ENCODE results near the gene ARL8B.
A peak's percentile ranks its signal among the peaks of the same experiment; 100 is the strongest.

The ARL8B gene

GRCh38 chr3:5122741-5123706 lies 932 bp downstream of the ARL8B start:
- H2AFZ ChIP-seq (ENCODE audit: low read depth, low read length) = peak overlapping the region; percentile 47
- peaks cover 17% of the 10 kb centered on the region for H3K4me1 ChIP-seq (ENCODE audit: insufficient read depth, low read length)
- no peaks in the 10 kb centered on the region for H3K9me3 ChIP-seq (ENCODE audit: low read length)
- H3K36me3 ChIP-seq (ENCODE audit: insufficient read depth, low read length) = peaks cover 3% of the 10 kb centered on the region
- H3K27me3 ChIP-seq (ENCODE audit: insufficient read depth, low read length) = no peaks in the 10 kb centered on the region
- H3K4me3 ChIP-seq (ENCODE audit: low read length) = peak overlapping the region; percentile 91

GRCh38 chr3:5123937-5124336 lies 1.8 kb downstream of the ARL8B start:
- peaks cover 3% of the 10 kb centered on the region for H3K36me3 ChIP-seq (ENCODE audit: insufficient read depth, low read length)
- no peaks in the 10 kb centered on the region for H3K27me3 ChIP-seq (ENCODE audit: insufficient read depth, low read length)
- peaks cover 17% of the 10 kb centered on the region for H3K4me1 ChIP-seq (ENCODE audit: insufficient read depth, low read length)
- H2AFZ ChIP-seq (ENCODE audit: low read depth, low read length) = no peak overlapping the region
- peak overlapping the region; percentile 91 for H3K4me3 ChIP-seq (ENCODE audit: low read length)
- H3K9me3 ChIP-seq (ENCODE audit: low read length) = no peaks in the 10 kb centered on the region

GRCh38 chr3:5126586-5126985 lies 4.5 kb downstream of the ARL8B start:
- Histone ChIP-seq H3K36me3 (ENCODE audit: insufficient read depth, low read length) (peaks cover 3% of the 10 kb centered on the region), H3K4me1 (ENCODE audit: insufficient read depth, low read length) (peaks cover 17% of the 10 kb centered on the region), H2AFZ (ENCODE audit: low read depth, low read length) (no peak overlapping the region), H3K27me3 (ENCODE audit: insufficient read depth, low read length) (no peaks in the 10 kb centered on the region), H3K9me3 (ENCODE audit: low read length) (peaks cover 4% of the 10 kb centered on the region), H3K4me3 (ENCODE audit: low read length) (no peak overlapping the region)

GRCh38 chr3:5128849-5129248 lies 6.8 kb downstream of the ARL8B start:
- Histone ChIP-seq H3K36me3 (ENCODE audit: insufficient read depth, low read length) (peaks cover 3% of the 10 kb centered on the region), H3K9me3 (ENCODE audit: low read length) (peaks cover 4% of the 10 kb centered on the region), H3K27me3 (ENCODE audit: insufficient read depth, low read length) (no peaks in the 10 kb centered on the region), H3K4me1 (ENCODE audit: insufficient read depth, low read length) (peaks cover 10% of the 10 kb centered on the region), H3K4me3 (ENCODE audit: low read length) (no peak overlapping the region), H2AFZ (ENCODE audit: low read depth, low read length) (no peak overlapping the region)

- H2AFZ ChIP-seq (ENCODE audit: low read depth, low read length) = no peak overlapping the region
- no peaks in the 10 kb centered on the region for H3K27me3 ChIP-seq (ENCODE audit: insufficient read depth, low read length)
- no peaks in the 10 kb centered on the region for H3K36me3 ChIP-seq (ENCODE audit: insufficient read depth, low read length)
- H3K9me3 ChIP-seq (ENCODE audit: low read length) = peaks cover 4% of the 10 kb centered on the region
- peaks cover 4% of the 10 kb centered on the region for H3K4me1 ChIP-seq (ENCODE audit: insufficient read depth, low read length)
- H3K4me3 ChIP-seq (ENCODE audit: low read length) = no peak overlapping the region
Measured at GRCh38 chr3:5133239-5134018, 11.3 kb downstream of the ARL8B start.

GRCh38 chr3:5134019-5134391 lies 11.9 kb downstream of the ARL8B start:
- H3K27me3 ChIP-seq (ENCODE audit: insufficient read depth, low read length) = no peaks in the 10 kb centered on the region
- H3K9me3 ChIP-seq (ENCODE audit: low read length) = peaks cover 4% of the 10 kb centered on the region
- peaks cover 4% of the 10 kb centered on the region for H3K4me1 ChIP-seq (ENCODE audit: insufficient read depth, low read length)
- no peak overlapping the region for H3K4me3 ChIP-seq (ENCODE audit: low read length)
- H2AFZ ChIP-seq (ENCODE audit: low read depth, low read length) = no peak overlapping the region
- H3K36me3 ChIP-seq (ENCODE audit: insufficient read depth, low read length) = no peaks in the 10 kb centered on the region

DNA sequence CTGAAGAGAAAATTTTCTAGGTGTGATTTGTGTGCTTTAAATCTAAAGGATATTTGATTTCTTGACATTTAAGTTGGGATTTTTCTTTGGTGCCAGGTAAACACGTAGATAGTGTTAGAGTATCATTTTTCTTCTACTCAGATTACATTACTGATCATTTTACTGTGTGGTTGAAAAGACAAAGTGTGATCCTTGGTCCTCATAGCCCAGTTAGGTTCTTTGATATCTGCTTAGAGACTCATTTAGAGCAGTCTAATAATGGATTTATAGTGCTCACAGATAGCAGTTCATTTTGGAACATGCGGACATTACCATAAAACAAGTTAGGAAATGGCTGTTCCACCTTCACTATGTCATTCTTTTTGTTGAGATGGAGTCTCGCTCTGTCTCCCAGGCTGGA lies 12.4 kb downstream of the ARL8B start:
- Histone ChIP-seq H3K36me3 (ENCODE audit: insufficient read depth, low read length) (no peaks in the 10 kb centered on the region), H3K4me1 (ENCODE audit: insufficient read depth, low read length) (peaks cover 4% of the 10 kb centered on the region), H3K9me3 (ENCODE audit: low read length) (peaks cover 3% of the 10 kb centered on the region), H3K4me3 (ENCODE audit: low read length) (no peak overlapping the region), H2AFZ (ENCODE audit: low read depth, low read length) (no peak overlapping the region), H3K27me3 (ENCODE audit: insufficient read depth, low read length) (no peaks in the 10 kb centered on the region)

DNA sequence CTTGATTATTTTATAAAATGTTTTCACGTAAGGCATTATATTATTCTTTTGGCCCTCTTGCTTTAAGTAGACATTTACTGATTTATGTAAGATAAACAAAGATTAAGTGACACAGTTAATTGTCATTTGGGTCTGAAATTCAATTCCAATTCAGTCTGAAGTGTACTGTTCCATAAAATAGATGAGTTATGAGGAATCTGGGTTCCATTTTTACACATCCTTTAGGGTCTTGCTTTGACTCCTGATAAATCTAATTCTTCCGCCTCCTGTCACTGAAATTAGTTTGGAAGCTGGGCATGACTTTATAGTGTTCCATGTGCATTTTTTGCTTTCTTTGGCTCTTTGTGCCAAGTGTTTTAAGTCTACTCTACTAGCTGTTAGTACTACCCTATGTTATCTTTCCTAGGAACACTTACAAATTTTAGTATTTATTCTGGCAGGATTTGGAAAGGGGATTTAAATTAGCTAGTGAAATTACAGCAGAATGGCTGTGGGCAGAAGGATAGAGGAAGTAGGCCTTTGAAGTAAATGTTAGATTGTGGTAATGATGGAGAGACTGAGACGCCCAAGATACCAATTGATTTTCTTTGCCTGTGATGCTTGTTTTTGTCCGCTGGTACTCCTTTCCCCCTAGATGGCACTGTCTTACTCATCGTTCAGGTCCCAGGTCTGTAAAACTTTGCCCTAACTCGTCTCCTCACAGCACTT lies 14.3 kb downstream of the ARL8B start:
- no peaks in the 10 kb centered on the region for H3K36me3 ChIP-seq (ENCODE audit: insufficient read depth, low read length)
- no peaks in the 10 kb centered on the region for H3K27me3 ChIP-seq (ENCODE audit: insufficient read depth, low read length)
- H2AFZ ChIP-seq (ENCODE audit: low read depth, low read length) = no peak overlapping the region

DNA sequence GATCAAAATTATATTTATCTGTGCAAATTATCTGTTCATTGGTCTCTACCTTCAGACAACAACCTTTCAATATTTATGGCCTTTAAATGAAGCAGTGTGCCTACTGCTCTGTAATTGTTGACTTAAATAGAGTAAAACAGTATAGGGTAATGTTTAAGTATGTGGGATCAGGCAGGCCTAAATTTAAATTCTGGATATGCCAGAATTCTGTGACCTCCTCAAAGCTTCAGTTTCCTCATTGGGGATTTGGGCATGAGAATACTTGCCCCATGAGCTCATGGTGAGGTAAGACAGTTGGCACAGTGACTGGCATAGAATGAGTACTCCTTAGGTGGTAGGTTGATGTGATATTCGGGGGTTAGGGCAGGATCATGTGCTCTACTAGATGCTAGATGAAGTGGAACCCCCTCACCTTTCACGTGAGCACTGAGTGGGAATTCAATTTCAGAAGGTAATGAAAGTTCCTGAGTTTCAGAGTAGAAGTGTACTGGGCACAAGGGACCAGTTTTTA lies 14.9 kb downstream of the ARL8B start:
- H3K9me3 ChIP-seq (ENCODE audit: low read length) = no peaks in the 10 kb centered on the region
- H3K36me3 ChIP-seq (ENCODE audit: insufficient read depth, low read length) = no peaks in the 10 kb centered on the region
- no peak overlapping the region for H2AFZ ChIP-seq (ENCODE audit: low read depth, low read length)
- no peak overlapping the region for H3K4me3 ChIP-seq (ENCODE audit: low read length)
- H3K4me1 ChIP-seq (ENCODE audit: insufficient read depth, low read length) = peaks cover 4% of the 10 kb centered on the region
- no peaks in the 10 kb centered on the region for H3K27me3 ChIP-seq (ENCODE audit: insufficient read depth, low read length)

More for the DNA sequence above, 14.3 kb downstream of the ARL8B start:
- H3K4me1 ChIP-seq (ENCODE audit: insufficient read depth, low read length) = peaks cover 4% of the 10 kb centered on the region
- H3K9me3 ChIP-seq (ENCODE audit: low read length) = no peaks in the 10 kb centered on the region
- H3K4me3 ChIP-seq (ENCODE audit: low read length) = no peak overlapping the region

GRCh38 chr3:5138214-5138981 lies 16.3 kb downstream of the ARL8B start:
- Histone ChIP-seq H3K9me3 (ENCODE audit: low read length) (no peaks in the 10 kb centered on the region), H3K4me3 (ENCODE audit: low read length) (no peak overlapping the region), H3K36me3 (ENCODE audit: insufficient read depth, low read length) (no peaks in the 10 kb centered on the region), H2AFZ (ENCODE audit: low read depth, low read length) (no peak overlapping the region), H3K27me3 (ENCODE audit: insufficient read depth, low read length) (no peaks in the 10 kb centered on the region), H3K4me1 (ENCODE audit: insufficient read depth, low read length) (no peaks in the 10 kb centered on the region)

DNA sequence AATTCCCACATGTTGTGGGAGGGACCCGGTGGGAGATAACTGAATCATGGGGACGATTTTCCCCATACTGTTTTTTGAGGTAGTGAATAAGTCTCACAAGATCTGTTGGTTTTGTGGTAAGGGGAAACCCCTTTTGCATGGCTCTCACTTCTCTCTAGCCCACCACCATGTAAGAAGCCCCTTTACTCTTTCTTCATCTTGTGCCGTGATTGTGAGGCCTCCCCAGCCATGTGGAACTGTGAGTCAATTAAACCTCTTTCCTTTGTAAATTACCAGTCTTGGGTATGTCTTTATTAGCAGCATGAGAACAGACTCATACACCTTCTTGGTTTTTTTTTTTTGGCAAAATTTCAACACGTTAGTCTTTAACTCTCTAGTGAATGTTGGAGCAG lies 18.1 kb downstream of the ARL8B start:
- H3K27me3 ChIP-seq (ENCODE audit: insufficient read depth, low read length) = no peaks in the 10 kb centered on the region
- no peaks in the 10 kb centered on the region for H3K4me1 ChIP-seq (ENCODE audit: insufficient read depth, low read length)
- H3K4me3 ChIP-seq (ENCODE audit: low read length) = no peak overlapping the region
- H3K9me3 ChIP-seq (ENCODE audit: low read length) = no peaks in the 10 kb centered on the region
- no peaks in the 10 kb centered on the region for H3K36me3 ChIP-seq (ENCODE audit: insufficient read depth, low read length)
- H2AFZ ChIP-seq (ENCODE audit: low read depth, low read length) = no peak overlapping the region

DNA sequence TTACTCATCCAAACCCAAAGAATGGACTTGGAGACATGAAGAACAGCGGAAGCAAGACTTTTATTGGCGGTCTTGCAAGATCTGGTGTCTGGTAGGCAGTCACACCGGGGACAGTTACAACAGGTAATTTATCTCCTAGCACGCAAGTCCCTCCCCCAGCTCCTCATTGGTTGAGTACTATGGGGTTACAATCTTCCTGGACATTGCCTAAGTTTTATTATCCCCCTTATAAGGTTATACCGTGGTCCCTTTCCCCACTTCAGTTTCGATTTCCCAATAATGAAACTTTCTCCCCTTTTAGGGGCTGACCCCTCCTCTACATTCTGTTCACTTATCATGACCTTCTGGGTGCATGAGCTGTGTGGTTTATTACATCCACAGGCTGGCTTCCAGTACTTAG lies 18.7 kb downstream of the ARL8B start:
- Histone ChIP-seq H3K4me3 (ENCODE audit: low read length) (no peak overlapping the region), H3K9me3 (ENCODE audit: low read length) (no peaks in the 10 kb centered on the region), H3K36me3 (ENCODE audit: insufficient read depth, low read length) (no peaks in the 10 kb centered on the region), H3K27me3 (ENCODE audit: insufficient read depth, low read length) (no peaks in the 10 kb centered on the region), H3K4me1 (ENCODE audit: insufficient read depth, low read length) (no peaks in the 10 kb centered on the region), H2AFZ (ENCODE audit: low read depth, low read length) (no peak overlapping the region)

Data from neuron (in vitro differentiated cells).